ENCODE measurements around the gene L3MBTL4.

- no peak for TF ChIP-seq CTCF (IDR thresholded peaks at IDR 0.05)
- TF ChIP-seq EZH2 (IDR thresholded peaks at IDR 0.05): no peak
- TF ChIP-seq EZH2phosphoT487 (IDR thresholded peaks at IDR 0.05): no peak
These were observed 129.9 kb downstream of the L3MBTL4 start for GRCh38 chr18:6284761-6285160.

All from neural progenitor cell (in vitro differentiated cells).